HG02759 (cell line): ENCODE results near the gene KRTAP10-12.

Experiments used
- ATAC-seq: cut with Tn5 transposase; IDR thresholded peaks from one replicate; pipeline ENCODE4 v1.9.1; 2021; ENCODE audit warnings: mild to moderate bottlenecking, moderate library complexity; ENCODE audit not compliant: unreplicated experiment

KRTAP10-12 gene

DNA sequence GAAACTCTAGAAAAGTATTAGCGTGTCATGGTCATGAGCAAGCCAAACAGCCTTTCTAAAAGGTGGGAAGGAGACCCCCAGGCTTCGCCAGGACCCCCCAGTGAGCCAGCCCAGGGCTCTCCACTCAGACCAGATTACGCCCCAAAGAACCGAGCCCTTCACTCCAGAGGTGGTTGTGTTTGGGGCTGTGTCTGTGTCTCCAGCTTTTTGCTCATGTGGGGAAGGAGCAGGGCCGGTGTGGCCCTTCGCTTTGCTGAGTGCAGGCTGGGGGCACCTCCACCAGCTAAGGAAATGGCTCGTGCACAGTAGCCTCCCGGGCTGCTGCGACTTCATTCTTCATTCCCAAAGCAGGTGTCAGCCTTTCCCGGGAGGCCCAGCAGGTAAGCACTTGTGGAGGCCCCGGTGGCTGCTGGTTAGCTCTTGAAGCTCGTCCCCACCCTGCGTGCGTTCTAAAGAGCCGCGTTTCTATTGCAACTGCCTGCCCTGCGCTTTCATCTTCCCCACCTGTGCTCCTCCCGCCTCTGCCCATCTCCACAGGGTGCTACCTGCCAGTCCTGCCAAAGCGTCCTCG lies 13.9 kb downstream of the KRTAP10-12 start:
- no peak for ATAC-seq

GRCh38 chr21:44711327-44712202 lies 14.6 kb downstream of the KRTAP10-12 start, which contains the start of gene TSPEAR:
TSPEAR (minus strand) TSS chr21:44711572; CDS start chr21:44711514, 58 bp downstream.
- ATAC-seq: no peak

DNA sequence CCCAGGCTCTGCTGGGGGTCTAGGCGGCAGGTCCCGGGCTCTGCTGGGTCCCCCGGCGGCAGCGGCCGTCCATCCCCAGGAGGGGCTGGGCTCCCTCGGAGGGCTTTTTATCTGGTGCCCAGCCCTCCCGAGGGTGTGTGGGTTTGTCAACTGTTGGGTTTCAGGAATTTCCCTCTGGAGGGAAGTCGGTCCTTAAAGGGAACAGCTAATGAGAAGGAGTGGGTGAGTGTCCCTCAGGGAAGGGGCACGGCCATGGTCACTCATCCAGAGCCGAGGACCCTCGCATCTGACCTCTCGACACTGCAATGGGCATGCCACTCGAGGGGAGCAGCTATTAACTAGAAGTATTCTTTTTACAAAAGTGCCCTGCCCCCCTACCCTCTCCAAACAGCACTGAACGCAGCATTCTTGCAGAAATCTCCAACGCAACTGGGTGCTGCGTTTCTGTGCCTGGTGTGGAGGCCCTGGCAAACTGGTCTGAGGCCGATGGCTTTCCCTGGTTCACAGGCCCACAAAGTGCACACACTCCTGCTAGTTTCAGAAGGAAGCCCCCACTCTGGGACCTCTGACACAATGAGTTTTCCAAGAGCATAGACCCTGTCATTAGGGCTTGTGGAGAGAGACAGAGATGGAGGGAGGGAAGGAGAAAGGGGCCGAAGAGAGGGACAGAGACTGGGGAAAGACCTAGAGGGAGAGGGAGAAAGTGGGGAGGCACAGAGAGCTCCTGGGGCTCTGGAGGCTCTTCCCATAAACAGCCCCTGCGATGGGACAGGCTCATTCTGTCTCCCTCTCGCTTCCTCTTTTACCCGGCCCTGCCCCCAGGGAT lies 15.4 kb downstream of the KRTAP10-12 start:
- no peak for ATAC-seq

GRCh38 chr21:44713130-44713529 lies 16.2 kb downstream of the KRTAP10-12 start:
- no peak for ATAC-seq

DNA sequence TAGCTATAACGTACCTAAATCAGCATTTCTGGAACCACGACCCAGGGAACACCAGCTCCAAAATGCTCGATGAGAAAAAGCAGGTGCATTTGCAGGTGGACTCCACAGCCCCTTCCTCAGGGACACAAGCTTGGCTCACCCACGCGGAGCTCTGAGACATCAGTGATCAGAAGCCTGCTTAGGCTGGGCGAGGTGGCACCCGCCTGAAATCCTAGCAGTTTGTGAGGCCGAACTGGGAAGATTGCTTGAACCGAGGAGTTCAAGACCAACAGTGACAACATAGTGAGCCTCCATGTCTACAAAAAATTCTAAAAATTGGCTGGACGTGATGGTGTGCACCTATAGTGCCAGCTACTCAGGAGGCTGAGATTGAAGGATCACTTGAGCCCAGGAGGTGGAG lies 16.9 kb downstream of the KRTAP10-12 start:
- ATAC-seq: no peak

- no peak for ATAC-seq
Measured at GRCh38 chr21:44714905-44715304, 17.9 kb downstream of the KRTAP10-12 start.

DNA sequence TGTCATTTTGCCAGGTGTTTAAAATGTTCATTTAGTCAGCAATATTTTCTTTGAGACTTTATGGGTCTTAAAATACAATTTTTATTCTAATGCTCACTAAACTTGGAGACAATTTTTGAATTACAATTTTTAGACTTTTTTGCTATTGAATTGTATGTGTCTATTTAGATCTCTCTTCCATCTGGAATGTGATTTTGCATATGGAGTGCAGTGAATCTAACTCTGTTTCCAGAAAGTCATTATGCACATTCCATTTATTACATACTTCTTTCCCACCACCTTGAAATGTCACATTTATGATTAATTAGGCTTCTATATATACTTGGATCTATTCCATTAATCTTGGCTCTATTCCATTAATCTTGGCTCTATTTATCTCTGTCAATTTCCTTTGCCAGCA lies 20.0 kb downstream of the KRTAP10-12 start:
- ATAC-seq: no peak

DNA sequence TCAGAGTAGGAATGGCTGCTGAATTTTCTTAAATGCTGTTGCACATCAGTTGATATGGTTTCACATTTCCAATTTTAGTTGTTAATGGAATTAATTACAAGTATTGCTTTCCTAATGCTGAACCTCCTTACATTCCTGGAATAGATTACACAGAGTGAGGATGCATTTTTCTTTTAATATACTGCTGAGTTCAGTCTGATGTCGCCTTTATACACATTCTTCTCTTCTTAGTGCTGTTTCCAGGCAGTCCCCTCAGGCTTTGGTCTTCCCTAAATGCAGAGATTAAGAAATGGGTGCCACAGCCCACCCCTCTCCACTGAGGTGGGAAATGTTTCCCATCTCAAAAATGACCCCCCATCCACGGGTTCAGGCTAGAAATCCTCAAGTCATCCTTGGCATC lies 21.1 kb downstream of the KRTAP10-12 start:
- no peak for ATAC-seq

DNA sequence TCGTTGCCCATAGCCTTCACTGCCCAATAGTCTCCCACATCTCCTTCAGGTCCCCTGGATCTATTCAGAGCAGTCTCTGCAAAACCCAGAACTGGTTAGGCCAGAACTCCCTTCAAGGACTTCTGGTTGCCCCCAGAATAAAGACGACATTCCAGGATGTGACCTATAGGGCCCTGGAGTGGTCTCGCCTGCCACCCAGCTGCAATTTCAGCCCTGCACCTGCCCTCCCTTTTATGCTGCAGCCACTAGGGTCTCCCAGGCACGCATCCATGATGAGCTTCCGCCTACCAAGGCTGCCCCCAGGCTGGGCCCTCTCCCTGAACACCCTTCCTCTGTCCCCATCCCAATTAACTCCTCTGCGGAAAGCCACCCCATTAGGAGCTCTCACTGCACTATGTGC lies 21.6 kb downstream of the KRTAP10-12 start:
- ATAC-seq: no peak

- no peak for ATAC-seq
Measured at GRCh38 chr21:44720170-44720569, 23.2 kb downstream of the KRTAP10-12 start.

DNA sequence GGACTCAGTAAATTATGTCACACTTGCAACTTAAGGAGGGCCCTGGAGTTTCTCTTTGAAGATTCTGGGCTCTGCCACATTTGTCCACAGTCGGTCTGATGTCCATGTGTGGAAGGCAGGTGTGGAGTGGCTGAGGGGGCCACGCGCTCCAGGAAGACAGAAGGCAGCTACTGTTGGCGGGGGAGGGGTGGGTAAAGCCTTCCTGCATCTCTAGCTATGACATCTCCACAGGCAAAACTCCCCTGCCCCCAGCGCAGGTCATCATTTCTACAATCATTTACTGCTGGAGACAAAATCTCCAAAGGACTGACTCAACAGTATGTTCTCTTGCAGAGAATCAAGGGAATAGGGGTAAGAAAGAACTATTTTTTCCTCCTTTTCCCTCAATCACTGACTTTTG lies 25.8 kb downstream of the KRTAP10-12 start:
- no peak for ATAC-seq

GRCh38 chr21:44723177-44724131 lies 26.5 kb downstream of the KRTAP10-12 start:
- no peak for ATAC-seq

GRCh38 chr21:44724196-44724595 lies 27.2 kb downstream of the KRTAP10-12 start:
- no peak for ATAC-seq

DNA sequence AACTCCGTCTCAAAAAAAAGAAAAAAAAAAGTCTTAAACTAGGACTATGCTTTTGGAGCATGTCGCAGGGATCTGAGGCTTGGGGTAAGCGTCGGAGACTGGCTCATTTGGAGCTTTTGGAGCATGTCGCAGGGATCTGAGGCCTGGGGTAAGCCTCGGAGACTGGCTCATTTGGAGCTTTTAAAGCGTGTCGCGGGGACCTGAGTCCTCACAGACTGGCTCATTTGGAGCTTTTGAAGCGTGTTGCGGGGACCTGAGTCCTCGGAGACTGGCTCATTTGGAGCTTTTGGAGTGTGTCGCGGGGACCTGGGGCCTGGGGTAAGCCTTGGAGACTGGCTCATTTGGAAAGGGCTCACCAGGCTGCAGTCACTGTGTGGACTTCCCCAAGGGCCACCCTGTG lies 28.0 kb downstream of the KRTAP10-12 start:
- no peak for ATAC-seq

DNA sequence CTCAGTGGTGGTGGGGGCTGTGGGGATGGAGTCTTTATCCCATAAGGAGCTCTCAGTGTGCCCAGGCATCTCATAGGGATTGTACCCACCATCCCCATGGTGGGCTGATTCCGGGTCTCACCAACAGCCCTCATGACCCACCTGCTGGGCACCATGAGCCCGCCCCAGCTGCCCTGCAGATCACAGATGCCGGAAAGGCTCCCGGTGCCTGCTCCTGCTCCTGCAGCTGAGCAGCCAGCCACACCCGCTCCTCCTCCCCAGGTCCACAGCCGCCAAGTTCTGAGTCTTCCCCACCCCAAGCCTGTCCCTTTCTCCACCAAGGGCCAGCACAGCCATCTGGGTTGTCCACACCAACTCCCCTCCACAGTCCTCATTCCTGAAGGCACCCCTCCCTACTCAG lies 29.9 kb downstream of the KRTAP10-12 start:
- no peak for ATAC-seq

DNA sequence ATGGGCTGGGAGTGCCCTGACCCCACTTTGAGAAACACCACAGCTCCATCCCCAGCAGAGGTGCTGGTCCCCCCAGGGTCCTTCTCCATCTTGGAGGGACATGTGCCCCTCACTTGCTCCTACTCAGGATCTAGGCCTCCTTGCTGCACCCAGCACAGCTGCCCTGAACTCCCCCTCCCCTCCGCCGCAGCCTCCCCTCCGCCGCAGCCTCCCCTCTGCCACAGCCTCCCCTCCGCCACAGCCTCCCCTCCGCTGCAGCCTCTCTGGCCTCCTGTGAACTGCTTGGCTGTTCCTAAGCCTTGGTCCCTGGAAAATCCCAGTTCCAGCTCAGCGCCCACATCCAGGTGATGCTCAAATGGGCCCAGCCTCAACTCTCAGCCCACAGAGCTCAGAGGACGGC lies 30.3 kb downstream of the KRTAP10-12 start:
- ATAC-seq: no peak

DNA sequence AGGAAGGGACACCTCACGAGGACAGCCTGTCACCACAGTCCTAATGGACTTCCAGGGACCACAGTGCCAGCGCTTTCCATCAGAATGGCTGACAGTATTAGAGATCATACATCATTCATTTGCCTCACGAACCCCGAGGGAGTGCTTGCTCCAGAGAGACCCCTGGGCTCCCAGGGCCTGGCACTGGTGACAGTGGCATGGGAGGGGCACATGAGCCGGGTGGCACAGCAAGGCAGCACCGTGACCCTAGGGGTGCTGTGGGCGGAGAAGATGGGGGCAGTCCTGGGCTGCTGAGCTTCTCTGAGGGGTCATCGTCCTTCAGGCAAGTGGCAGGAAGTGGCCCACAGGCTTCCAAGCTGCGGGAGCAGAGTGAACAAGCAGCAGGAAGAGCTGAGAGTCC lies 30.8 kb downstream of the KRTAP10-12 start:
- ATAC-seq: no peak

DNA sequence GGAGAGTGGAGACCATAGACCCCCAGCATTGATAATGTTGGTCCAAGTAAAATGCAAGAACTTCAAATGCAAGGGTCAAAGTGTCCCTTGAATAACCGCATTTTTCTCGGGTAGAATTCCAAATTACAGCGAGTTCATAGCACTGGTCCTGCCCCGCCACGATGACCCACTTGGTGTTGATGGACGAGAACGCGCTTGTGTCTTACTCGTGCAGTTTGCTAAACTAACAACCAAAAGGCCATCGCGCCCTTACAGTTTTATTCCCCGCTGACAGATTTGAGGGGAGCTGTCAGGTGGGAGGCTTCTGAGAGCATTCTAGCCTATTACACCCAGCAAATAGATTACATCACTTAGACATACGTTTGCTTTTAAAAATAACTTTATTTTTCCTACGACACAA lies 31.7 kb downstream of the KRTAP10-12 start:
- ATAC-seq: no peak

DNA sequence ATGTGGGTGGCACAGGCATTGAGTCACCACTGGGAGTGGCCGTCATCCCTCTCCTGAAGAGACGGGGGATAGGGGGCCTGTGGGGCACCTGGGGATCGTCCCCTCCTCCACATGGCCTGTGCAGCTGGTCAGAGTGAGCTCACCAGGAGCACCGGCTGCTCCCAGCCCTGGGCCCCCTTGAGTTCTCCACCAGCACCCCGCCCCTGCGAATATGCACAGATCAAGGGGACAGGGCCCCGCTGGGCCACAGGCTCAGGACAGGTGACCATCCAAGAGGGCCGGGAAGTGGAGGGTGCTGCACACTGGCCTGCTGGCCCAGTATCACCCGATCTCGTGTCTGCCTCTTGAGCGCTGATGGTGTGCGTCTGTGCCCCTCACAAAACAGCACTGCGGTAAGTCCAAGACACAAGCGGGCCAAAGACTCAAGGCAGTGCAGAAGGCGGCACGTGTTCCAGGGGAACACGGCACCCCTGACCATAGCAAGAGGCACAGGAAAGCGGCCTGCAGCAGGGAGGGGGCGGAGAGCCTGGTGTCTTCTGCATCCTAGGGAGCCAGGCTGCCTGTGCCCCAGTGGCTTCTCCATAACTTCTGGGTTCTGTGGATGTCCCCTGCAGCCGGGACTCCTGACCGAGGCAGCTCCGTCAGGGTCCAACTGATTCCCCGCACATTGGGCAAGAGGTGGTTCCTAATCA lies 32.5 kb downstream of the KRTAP10-12 start:
- no peak for ATAC-seq

- ATAC-seq: no peak
Measured at GRCh38 chr21:44730028-44730395, 33.0 kb downstream of the KRTAP10-12 start.
